Fibroblast of skin of right biceps (primary cell): ENCODE measurements around the gene ABCC2.
A peak's percentile ranks its signal among the peaks of the same experiment; 100 is the strongest.
"Not testable (repeated sequence)": the region's sequence is repeated elsewhere in the genome, so short reads cannot be mapped to it uniquely, and the experiment has no call there.

Source experiments
- DNase-seq: peaks from one replicate; pipeline ENCODE4 v3.0.0-alpha.2; 2013

The ABCC2 gene

DNA sequence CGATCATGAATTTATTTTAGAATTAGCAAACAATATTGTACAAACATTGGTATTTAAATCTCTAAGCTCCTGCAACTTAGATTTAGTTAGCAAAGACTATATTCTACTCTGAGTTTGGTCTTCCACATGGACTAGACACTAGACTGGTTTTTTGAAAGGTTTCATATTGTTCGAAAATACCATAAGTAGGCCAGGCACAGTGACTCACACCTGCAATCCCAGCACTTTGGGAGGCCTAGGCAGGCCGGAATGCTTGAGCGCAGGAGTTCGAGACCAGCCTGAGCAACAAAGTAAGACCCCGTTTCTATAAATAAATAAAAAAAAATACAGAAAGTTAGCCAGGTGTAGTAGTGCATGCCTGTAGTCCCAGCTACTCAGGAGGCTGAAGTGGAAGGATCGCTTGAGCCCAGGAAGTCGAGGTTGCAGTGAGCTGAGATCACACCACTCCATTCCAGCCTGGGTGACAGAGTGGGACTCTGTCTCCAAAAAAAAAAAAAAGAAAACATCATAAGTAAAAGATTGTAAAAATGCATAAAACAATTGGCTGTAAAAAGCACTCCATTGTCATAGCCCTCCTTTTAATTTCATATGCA lies 73.1 kb downstream of the ABCC2 start:
- DNase-seq: no peak

DNA sequence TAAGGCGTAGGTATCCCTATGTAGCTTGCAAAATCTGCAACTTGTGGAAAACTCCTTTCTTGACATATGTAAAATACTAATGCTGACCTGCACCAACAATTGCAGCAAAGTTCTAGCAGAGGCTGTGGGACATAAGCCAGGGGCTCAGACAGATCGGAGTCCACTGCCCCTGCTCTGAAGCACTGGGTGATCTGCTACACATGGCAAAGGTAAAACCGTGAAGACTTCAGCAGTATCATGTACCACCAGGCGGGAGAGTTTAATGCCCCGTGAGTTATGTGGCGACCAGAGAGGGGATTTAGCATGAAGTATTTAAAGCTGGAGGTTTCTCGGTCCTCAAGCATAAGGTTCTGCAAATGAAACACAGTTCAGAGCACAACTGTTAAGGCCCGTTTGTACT lies 76.4 kb downstream of the ABCC2 start:
- no peak for DNase-seq

DNA sequence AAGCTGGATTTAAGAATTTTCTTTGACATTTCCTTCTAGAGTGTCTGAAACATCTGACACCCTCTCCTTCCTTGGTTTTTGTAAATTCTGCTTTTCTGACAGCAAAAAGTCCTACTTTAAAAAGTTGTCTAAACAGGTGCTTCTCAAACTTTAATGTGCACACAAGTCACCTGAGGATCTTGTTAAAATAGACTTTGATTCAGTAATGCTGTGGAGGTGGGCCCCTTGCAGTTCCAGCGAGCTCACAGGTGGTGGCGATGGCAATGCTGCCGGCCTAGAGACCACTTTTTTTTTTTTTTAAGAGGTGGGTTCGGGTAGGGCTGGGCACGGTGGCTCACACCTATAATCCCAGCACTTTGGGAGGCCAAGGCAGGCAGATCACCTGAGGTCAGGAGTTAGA lies 77.1 kb downstream of the ABCC2 start:
- DNase-seq: no peak

- no peak for DNase-seq
Observed at GRCh38 chr10:99860466-99860865, 78.0 kb downstream of the ABCC2 start.

- peak; percentile 91 for DNase-seq
Observed at GRCh38 chr10:99863535-99864240, 81.2 kb downstream of the ABCC2 start.

DNA sequence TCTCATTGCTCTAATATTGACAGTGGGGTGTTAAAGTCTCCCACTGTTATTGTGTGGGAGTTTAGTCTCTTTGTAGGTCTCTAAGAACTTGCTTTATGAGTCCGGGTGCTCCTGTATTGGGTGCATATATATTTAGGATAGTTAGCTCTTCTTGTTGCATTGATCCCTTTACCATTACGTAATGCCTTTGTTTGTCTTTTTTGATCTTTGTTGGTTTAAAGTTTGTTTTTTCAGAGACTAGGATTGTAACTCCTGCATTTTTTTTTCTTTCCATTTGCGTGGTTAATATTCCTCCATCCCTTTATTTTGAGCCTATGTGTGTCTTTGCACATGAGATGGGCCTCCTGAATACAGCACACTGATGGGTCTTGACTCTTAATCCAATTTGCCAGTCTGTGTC lies 84.8 kb downstream of the ABCC2 start:
- not testable (repeated sequence) for DNase-seq

DNA sequence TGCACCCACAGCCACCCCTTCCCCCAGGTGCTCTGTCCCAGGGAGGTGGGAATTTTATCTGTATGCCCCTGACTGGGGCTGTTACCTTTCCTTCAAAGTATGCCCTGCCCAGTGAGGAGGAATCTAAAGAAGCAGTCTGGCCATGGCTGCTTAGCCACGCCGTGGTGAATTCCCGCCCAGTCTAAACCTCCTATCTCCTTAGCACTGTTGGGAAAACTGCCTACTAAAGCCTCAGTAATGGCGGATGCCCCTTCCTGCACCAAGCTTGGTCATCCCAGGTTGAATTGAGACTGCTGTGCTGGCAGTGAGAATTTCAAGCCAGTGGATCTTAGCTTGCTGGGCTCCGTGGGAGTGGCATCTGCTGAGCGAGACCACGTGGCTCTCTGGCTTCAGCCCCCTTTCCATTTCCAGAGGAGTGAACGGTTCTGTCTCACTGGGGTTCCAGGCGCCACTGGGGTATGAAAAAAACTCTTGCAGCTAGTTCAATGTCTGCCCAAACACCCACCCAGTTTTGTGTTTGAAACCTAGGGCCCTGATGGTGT lies 87.2 kb downstream of the ABCC2 start:
- DNase-seq: no peak

- peak; percentile 62 for DNase-seq
Observed at GRCh38 chr10:99870123-99870730, 87.8 kb downstream of the ABCC2 start.

DNA sequence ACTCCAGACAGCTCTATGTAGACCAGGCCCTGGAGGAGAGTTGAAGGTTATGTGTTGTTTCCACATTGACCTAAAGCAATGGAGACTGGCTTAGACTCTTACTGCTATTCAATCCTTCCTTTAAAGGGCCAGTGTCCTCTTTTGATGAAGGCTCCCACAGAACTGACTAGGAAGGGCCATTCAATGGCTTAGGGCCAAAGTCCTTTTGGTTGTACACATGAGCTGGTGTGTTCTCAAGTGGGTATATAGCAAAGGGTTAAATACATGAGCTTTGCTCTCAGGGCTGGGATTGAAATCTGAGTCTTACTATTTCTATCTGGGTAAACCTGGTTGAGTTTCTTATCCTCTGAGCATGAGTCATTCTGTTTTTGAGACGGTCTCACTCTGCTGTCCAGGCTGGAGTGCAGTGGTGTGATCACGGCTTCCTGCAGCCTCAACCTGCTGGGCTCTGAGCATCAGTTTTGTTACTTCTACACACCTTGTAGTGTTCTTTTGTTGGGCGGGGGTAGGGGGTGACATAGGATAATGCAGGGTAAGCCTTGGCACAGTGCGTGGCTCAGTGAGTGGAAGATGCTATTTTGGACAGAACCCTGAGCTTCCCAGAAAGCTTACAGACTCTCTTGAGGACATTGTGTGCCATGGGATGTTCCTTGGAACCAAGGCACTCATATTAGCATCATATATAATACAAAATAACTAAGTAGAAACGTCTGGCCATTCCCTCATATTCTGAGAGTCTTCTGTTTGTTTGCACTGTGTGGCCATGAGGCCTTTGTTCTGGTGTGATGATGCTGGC lies 90.1 kb downstream of the ABCC2 start:
- peak; percentile 28 for DNase-seq

- DNase-seq: no peak
Observed at GRCh38 chr10:99873846-99874245, 91.4 kb downstream of the ABCC2 start.

DNA sequence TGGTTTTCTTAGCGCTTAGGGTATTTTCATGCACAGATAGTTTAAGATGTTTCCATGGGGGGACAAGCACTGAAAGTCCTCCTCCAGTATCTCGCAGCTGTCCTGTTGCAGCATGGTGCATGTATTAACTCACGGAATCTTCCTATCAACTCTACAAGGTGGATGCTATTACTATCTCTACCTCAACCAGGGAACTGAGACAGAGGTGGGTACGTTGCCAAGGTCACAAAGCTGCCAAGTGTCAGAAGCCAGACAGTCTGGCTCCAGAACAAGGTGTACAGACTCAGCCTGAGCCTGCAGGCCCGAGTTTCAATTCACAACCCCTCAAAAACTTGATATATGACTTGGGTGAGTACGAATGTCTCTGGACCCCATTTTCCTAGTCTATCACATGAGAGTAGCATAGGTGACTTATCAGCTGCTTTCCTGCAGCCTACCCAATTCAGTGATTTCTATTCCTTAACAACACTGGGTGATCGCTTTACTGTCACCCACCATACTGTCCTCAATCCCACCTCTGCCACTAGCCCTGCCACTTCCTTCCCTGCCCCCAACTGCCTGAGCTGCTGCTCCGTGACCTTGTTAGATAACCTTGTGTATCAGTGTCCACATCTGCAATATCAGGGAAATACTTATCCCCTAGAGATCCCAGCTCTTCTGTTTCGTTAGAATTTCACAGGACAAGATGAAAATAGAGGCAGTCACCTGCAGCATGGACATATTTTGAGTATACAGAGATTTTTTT lies 92.1 kb downstream of the ABCC2 start:
- no peak for DNase-seq

- no peak for DNase-seq
Observed at GRCh38 chr10:99875473-99875872, 93.0 kb downstream of the ABCC2 start.

DNA sequence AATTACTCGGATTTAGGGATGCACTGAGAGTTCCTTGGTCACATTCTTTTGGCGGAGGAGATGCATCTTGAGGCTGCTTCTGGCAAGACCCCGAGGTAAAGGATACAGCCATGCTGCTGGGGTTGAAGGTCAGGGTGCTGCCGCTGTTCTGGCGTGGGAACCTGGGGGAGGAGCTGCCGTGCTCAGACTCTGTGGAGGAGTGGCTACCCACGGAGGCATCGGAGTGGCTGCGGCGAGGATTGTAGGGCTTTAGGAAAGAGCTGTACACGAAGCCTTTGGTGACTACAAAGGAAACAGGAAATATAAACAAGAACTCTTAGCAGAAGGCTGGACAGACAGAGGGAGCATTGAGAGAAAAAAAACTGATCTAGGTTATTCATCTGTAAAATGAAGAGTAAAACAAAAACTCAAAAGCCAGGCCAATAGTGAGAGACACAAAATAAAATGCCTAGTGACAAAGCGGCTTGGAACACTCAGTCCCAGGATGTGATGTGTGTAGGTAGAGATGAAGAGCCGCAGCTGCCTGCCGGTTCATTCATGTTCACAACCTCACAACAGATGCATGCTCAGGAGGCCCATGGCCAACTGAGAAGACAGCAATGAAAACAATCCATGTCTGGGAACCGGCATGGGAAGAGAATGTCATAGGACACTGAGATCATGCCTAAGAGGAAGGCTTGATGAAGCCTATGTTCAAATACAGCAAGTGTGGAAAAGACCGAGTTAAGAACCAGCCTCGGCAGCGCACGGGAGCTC lies 97.8 kb downstream of the ABCC2 start:
- DNase-seq: no peak

GRCh38 chr10:99881371-99881770 lies 98.9 kb downstream of the ABCC2 start:
- no peak for DNase-seq

- no peak for DNase-seq
Observed at GRCh38 chr10:99883523-99883922, 101.1 kb downstream of the ABCC2 start.

GRCh38 chr10:99888622-99889021 lies 106.2 kb downstream of the ABCC2 start:
- peak; percentile 23 for DNase-seq

DNA sequence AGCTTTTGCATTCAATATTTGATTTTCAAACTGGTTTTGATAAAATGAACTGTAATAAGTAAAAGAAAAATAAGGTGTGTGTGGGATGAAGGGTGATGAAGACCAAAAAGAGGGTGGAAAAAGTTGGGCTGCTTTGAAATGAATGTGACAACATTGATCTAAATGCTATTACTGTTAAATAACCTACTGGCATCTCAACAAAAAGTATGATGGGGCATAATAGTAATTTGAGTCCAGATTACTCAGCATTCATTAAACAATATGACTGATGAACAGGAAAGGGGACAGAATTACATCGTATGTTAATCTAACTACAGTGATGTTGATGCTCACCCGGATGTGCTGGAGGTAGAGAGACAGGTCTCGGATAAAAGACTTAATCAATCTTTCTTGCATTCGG lies 112.2 kb downstream of the ABCC2 start:
- no peak for DNase-seq

GRCh38 chr10:99895066-99895465 lies 112.6 kb downstream of the ABCC2 start:
- DNase-seq: not testable (repeated sequence)

GRCh38 chr10:99895867-99896266 lies 113.4 kb downstream of the ABCC2 start:
- DNase-seq: no peak
